Islet of Langerhans (tissue), 1 donor: ENCODE data around the gene STON2.
"Not testable (repeated sequence)": the region's sequence is repeated elsewhere in the genome, so short reads cannot be mapped to it uniquely, and the experiment has no call there.

ENCODE experiments used
- FAIRE-seq: peaks from one replicate; lab custom pipeline; 2011; peaks lifted over from hg19 to GRCh38; lab: Jason Lieb, UNC

The STON2 gene

GRCh38 chr14:81382517-81383225, 17.5 kb downstream of the STON2 start:
- FAIRE-seq: no peak

GRCh38 chr14:81380009-81380408, 20.1 kb downstream of the STON2 start:
- not testable (repeated sequence) for FAIRE-seq

- FAIRE-seq: no peak
These were observed 28.3 kb downstream of the STON2 start for GRCh38 chr14:81371802-81372201.

GRCh38 chr14:81367563-81367962, 32.6 kb downstream of the STON2 start:
- FAIRE-seq: no peak

GRCh38 chr14:81366884-81367283, 33.2 kb downstream of the STON2 start:
- FAIRE-seq: no peak

GRCh38 chr14:81366214-81366613, 33.9 kb downstream of the STON2 start:
- no peak for FAIRE-seq

GRCh38 chr14:81363746-81364378, 36.3 kb downstream of the STON2 start:
- no peak for FAIRE-seq

- no peak for FAIRE-seq
These were observed 46.3 kb downstream of the STON2 start for GRCh38 chr14:81353691-81354323.

GRCh38 chr14:81352413-81352812, 47.7 kb downstream of the STON2 start:
- FAIRE-seq: no peak

GRCh38 chr14:81351205-81351604, 48.9 kb downstream of the STON2 start:
- FAIRE-seq: no peak

- peak; percentile 92 for FAIRE-seq
These were observed 49.6 kb downstream of the STON2 start for GRCh38 chr14:81350344-81351130.

- FAIRE-seq: no peak
These were observed 52.1 kb downstream of the STON2 start for GRCh38 chr14:81348061-81348460.

- no peak for FAIRE-seq
These were observed 54.3 kb downstream of the STON2 start for GRCh38 chr14:81345781-81346180.

- FAIRE-seq: no peak
These were observed 55.5 kb downstream of the STON2 start for GRCh38 chr14:81344481-81345160.

- FAIRE-seq: no peak
These were observed 56.4 kb downstream of the STON2 start for GRCh38 chr14:81343701-81344100.

- no peak for FAIRE-seq
These were observed 57.1 kb downstream of the STON2 start for GRCh38 chr14:81342850-81343580.

GRCh38 chr14:81341781-81342180, 58.3 kb downstream of the STON2 start:
- no peak for FAIRE-seq

- FAIRE-seq: no peak
These were observed 58.8 kb downstream of the STON2 start for GRCh38 chr14:81341370-81341769.

- no peak for FAIRE-seq
These were observed 59.9 kb downstream of the STON2 start for GRCh38 chr14:81340201-81340600.

GRCh38 chr14:81337073-81337472, 63.1 kb downstream of the STON2 start:
- FAIRE-seq: no peak

GRCh38 chr14:81336009-81336408, 64.1 kb downstream of the STON2 start:
- no peak for FAIRE-seq
